HEK293T (cell line): ENCODE measurements around the gene KCND2.

Experiments
- BHLHE40 ChIP-seq: fragments of 450-650 bp; IDR thresholded peaks from 2 replicates; pipeline ENCODE4 v1.6.1; 2016; ENCODE audit warnings: mild to moderate bottlenecking, moderate library complexity, borderline replicate concordance
- CTBP1 ChIP-seq: fragments of 450-650 bp; IDR thresholded peaks from 2 replicates; pipeline ENCODE4 v1.6.1; 2016; ENCODE audit warnings: borderline replicate concordance
- FOXM1 ChIP-seq: fragments of 450-650 bp; IDR thresholded peaks from 2 replicates; pipeline ENCODE4 v1.6.1; 2017; ENCODE audit warnings: mild to moderate bottlenecking, borderline replicate concordance
- HDGF ChIP-seq: fragments of 450-650 bp; IDR thresholded peaks from 2 replicates; pipeline ENCODE4 v1.6.1; 2017; ENCODE audit warnings: antibody characterized with exemption, borderline replicate concordance
- L3MBTL2 ChIP-seq: fragments of 450-650 bp; conservative IDR thresholded peaks from 2 replicates; pipeline ENCODE4 v1.6.1; 2016; ENCODE audit warnings: mild to moderate bottlenecking
- LEF1 ChIP-seq: fragments of 450-650 bp; IDR thresholded peaks from 2 replicates; pipeline ENCODE4 v1.6.1; 2017; ENCODE audit warnings: mild to moderate bottlenecking, borderline replicate concordance
- NFRKB ChIP-seq: fragments of 450-650 bp; IDR thresholded peaks from 2 replicates; pipeline ENCODE4 v1.6.1; 2016; ENCODE audit warnings: mild to moderate bottlenecking, moderate library complexity
- SUZ12 ChIP-seq: fragments of 450-650 bp; IDR thresholded peaks from 2 replicates; pipeline ENCODE4 v1.6.1; 2016; ENCODE audit warnings: mild to moderate bottlenecking
- TF ChIP-seq, protein P1 (sequence below): fragments of 450-650 bp; IDR thresholded peaks from 2 replicates; pipeline ENCODE4 v1.6.1; 2016

DNA sequence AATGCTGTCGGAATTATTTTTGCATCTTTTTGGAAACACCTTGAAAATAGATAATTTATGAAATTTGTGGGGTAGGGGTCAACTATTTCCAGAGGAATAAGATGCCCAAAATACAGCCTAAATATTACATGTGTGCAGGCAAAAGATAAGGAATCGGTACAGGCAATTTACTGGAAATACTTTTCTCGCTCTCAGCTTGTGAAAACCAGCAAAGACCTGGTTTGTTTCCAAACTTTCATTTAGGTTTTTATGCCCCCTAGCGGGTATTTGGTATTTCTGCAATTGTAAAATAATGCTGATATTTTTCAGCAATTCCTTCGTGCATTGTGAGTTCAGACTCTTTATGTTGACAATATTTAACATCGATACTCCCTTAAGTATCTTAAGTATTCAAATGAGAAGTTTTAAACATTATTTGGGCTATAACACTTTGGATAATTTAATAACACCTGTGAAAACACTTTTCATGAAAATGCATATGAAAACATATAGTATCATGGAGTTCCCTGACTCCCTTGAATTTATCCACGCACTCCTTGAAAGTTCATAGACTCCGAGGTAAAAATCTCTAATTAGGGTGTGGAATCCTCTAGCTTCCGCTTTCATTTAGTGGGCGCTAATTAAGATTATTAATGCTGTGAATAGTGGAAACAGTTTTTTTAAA lies 452.5 kb downstream of the KCND2 start:
- no peak for TF ChIP-seq LEF1
- TF ChIP-seq CTBP1, result no peak
- TF ChIP-seq FOXM1, result no peak
- TF ChIP-seq, protein P1, sequence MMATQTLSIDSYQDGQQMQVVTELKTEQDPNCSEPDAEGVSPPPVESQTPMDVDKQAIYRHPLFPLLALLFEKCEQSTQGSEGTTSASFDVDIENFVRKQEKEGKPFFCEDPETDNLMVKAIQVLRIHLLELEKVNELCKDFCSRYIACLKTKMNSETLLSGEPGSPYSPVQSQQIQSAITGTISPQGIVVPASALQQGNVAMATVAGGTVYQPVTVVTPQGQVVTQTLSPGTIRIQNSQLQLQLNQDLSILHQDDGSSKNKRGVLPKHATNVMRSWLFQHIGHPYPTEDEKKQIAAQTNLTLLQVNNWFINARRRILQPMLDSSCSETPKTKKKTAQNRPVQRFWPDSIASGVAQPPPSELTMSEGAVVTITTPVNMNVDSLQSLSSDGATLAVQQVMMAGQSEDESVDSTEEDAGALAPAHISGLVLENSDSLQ, result no peak
- no peak for TF ChIP-seq NFRKB
- no peak for TF ChIP-seq L3MBTL2
- no peak for TF ChIP-seq HDGF
- TF ChIP-seq SUZ12, result no peak
- TF ChIP-seq BHLHE40, result no peak
